ENCODE data around the gene CACFD1.

CACFD1 gene

DNA sequence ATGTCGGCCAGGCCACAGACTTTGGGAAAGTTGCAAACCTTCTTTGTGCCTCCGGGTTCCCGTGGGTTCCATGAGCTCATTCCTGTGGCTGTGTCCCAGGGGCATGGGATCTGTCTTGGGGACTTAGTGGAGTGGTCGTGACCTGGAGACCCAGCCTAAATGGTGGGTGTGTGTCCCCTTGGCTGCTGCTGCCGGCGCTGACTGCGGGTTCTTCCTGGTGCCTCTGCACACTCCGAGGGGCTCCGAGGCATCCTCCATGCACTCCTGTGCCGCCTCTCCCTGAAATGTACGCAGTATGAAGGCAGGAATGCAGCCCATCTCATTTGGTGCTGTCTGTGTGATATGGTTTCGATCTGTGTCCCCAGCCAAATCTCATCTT, 40.1 kb downstream of the CACFD1 start:
- no peak for DNase-seq (ENCODE audit: low read depth)

DNA sequence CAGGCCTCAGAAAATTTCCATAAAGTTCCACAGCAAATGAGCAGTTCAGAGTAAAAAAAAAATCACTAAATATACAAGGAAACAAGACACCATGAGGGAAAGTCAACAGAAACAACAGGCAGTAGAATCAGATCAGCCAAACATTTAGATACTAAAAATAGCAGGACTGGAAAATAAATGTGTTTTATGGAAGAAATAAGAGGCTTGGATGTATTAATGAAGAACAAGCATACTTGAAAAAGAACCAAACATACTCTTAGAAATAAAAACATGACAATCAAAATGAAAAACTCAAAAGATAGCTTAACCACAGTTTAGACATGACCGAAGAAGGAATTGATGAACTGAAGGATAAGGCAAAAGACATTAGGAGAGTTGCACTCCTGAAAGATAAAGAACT, 42.3 kb downstream of the CACFD1 start:
- no peak for DNase-seq (ENCODE audit: low read depth)

DNA sequence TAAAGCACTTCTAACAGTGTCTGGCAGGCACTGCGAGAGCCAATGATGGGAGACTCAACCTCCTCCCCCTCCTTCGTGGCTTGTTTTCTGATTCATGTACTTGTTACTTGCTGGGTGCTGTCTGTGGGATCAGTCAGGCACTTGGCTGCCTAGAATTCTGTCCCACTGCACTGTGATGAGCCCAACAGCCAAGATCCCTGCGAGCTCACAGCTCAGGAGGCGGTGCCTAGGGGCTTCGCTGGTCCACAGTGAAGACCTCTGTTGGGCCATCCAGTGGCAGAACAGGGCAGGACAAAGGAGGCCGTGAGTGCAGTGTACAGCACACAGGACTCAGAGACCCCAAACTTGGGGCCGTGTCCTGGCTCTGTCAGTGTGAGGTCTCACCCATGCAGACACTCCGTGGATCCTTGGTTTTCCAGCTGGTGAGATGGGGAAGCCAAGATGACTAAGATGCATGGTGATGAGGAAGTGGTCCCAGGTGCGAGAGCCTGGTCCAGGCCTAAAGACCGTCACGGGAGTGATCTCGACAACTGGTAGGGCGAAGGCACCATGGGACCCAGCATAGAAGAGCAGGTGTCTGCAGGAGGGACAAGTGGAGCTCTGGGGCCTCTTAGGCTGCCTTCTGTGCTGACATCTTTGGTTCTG, 45.5 kb downstream of the CACFD1 start:
- DNase-seq (ENCODE audit: low read depth), result no peak

DNA sequence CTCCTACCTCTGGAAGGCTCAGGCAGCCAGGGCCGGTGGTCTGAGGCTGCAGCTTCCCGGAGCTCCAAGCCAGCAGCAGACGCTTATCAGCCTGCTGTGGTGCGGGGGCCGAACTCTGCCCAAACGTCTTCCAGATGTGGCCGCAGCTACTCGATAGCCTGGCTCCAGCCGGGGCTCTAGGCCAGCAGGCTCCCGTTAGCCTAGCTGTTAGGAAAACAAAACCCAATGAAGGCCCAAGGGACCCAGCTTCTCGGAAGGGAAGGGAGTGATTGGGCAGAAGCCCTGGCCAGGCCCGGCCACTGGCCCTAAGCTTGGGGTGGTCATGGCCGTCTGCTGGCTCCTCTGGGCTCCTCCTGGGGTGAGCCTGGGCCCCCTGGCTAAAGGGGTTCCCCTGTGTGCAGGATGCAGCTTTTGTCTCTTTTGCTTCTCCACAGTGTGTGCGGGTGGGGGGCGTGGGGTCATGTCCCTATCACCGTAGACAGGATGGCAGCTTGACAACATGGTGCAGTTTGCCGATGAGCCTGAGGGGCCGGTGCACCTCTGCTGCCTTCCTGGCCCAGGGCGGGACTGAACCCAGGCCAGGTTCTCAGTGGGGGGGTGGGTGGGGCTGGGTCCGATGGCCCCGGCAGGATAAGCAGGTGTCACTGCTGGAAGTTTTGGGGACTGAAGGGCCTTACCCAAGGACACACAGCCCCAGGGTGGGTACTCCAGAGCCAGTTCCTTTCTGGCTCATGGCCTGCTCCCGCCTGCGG, 46.3 kb downstream of the CACFD1 start:
- DNase-seq (ENCODE audit: low read depth), result no peak

DNA sequence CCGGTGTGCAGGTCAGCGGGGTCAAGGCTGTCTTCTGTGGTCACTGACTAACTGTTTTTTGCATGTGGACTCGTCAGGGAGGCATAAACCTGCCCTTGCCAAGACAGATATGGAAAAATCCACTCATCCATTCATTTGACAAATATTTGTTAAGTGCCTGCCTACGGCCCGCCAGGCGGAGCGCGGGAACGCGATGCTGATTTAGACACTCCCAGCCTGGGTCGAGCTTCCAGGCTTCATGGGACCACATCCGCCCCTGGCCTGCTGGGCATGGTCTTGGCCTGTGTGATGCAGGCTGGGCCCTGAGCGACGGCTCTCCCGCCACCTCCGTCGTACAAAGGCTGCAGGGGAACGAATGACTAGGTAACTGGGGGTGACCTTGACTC, 46.9 kb downstream of the CACFD1 start:
- no peak for DNase-seq (ENCODE audit: low read depth)

GRCh38 chr9:133507246-133507965, 47.6 kb downstream of the CACFD1 start:
- no peak for DNase-seq (ENCODE audit: low read depth)

GRCh38 chr9:133508046-133508445, 48.3 kb downstream of the CACFD1 start:
- no peak for DNase-seq (ENCODE audit: low read depth)

GRCh38 chr9:133509179-133510083, 49.7 kb downstream of the CACFD1 start:
- no peak for DNase-seq (ENCODE audit: low read depth)

GRCh38 chr9:133510926-133511505, 51.2 kb downstream of the CACFD1 start:
- no peak for DNase-seq (ENCODE audit: low read depth)

DNA sequence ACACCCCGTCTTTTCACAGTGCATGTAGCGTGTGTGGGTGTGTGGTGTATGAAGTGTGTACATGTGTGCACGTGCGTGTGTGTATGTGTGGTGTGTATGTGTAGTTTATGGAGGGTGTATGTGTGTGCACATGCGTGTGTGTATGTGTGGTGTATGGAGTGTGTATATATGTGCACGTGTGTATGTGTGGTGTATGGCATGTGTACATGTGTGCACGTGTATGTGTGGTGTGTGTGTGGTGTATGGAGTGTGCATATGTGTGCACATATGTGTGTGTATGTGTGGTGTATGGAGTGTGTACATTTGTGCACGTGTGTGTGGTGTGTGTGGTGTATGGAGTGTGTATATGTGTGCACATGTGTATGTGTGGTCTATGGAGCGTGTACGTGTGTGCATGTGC, 51.8 kb downstream of the CACFD1 start:
- DNase-seq (ENCODE audit: low read depth), result no peak

DNA sequence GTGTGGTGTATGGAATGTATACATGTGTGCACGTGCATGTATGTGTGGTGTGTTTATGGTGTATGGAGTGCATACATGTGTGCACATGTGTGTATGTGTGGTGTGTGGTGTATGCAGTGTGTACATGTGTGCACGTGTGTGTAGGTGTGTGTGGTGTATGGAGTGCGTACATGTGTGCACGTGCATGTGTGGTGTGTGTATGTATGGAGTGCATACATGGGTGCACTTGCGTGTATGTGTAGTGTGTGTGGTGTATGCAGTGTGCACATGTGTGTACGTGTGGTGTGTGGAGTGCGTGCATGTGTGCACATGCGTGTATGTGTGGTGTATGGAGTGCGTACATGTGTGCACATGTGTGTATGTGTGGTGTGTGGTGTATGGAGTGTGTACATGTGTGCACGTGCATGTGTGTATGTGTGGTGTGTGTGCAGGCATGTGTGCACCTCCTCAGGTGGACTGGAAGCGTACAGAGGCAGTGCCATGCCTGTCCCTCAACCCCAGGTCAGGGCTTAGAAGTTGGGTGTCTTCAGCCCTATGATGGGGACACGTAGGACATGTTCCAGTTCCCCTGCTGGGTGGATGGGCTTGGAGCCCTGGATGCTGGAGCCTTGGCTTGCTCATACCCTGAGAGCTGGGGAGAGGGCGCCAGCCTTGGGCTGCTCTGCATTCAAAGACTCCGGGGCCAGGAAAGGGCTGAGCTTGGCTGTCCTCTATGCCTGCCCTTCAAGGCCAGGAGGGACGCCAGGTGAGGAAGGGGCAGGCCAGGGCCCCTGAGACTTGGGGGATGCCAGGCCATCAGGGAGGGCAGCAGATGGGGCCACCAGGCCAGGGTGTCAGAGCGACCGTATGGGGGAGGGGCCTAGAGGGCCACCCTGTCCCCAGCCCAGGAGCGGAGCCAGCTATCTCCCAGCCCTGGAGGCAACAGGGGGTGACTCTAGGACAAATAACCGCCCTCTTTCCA, 52.8 kb downstream of the CACFD1 start:
- no peak for DNase-seq (ENCODE audit: low read depth)

DNA sequence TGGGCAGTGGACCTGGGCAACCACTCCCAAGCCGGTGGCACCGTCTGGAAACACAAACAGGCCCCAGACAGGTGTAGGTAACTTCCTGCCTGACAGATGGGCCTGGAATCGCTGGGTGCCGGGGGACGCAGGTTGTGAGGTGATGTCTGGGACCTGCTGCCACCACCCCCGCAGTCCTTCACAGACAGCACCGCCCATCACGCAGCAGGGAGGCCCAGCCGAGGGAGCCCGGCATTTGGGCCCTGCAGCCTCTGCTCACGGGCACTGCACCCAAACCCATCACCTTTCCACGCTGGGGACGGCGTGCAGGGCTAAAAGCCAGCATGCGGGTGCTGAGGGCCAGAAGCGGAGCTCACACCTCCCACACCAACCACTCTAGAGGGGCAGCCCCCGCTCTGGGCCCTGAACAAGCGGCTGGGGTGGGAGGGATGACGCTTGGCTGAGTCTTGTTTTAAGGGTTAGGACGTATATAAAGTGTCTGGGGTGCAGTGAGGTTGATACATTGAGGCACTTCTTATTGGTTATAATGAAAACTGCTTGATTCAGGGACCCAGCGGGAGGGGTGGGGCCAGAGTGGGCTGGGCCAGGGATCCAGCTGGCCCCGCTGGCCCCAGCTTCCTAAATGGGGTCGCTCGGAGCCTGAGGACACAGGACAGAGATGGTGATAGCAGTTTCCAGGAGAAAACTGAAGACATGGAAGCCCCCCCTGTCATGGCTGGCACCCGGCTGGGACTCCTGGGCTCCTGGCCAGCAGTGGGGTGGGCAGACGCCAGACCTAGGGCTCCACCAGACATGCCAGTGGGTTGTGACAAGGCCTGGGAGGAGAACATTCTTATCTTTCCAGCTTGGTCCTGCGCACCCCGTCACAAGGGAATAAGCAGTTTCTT, 53.7 kb downstream of the CACFD1 start:
- no peak for DNase-seq (ENCODE audit: low read depth)

DNA sequence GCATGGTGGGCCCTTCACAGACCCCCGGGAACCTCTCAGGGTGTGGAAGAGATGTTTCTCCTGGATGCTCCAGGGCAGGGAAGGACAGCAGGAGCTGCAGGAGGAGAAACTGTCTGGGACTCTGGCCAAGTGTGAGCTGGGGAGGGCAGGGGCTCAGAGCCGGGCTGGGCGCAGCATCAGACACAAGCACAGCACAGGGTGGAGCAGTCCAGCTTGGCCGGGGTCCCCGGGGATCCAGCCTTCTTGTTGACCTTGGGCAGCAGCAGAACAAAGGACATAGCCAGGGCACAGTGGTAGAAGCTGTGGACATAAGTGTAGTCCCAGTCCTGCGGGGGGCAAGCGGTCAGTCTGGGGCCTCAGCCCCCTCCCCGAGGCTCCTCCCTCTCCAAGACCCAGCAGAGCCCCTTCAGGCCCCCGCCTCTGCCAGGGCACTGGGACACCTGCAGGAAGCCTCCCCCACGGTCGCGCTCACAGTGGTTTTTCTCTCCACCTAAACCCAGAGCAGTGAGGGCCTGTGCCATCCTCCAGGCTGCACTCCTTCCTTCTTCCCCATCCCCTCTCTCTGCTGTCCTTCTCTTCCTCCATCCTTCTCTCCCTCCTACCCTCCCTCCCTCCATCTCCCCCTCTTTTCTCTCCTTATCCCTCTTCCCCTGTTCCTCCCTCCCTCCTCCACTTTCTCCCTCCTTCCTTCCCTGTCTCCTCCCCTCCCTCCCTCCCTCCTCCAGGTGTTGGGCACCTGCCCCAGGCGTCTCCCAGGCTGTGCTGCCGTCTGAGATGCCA, 54.9 kb downstream of the CACFD1 start:
- no peak for DNase-seq (ENCODE audit: low read depth)

DNA sequence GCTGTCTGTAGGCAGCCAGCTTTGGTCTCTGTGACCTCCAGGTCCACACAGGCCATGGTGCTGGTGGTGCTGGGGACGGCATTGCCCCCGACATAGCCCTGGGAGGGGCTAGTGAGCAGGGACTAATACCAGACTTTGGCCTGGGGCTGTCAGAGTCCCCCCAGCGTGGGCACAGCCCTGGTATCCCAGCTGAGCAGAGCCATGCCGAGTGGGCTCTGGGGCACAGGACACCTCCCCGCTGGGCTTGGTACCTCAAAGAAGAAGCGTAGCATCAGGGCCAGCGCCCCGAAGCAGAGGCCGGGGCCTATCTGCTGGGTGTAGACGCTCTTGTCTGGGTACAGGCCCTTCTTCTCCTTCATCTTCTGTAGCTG, 55.4 kb downstream of the CACFD1 start:
- no peak for DNase-seq (ENCODE audit: low read depth)

DNA sequence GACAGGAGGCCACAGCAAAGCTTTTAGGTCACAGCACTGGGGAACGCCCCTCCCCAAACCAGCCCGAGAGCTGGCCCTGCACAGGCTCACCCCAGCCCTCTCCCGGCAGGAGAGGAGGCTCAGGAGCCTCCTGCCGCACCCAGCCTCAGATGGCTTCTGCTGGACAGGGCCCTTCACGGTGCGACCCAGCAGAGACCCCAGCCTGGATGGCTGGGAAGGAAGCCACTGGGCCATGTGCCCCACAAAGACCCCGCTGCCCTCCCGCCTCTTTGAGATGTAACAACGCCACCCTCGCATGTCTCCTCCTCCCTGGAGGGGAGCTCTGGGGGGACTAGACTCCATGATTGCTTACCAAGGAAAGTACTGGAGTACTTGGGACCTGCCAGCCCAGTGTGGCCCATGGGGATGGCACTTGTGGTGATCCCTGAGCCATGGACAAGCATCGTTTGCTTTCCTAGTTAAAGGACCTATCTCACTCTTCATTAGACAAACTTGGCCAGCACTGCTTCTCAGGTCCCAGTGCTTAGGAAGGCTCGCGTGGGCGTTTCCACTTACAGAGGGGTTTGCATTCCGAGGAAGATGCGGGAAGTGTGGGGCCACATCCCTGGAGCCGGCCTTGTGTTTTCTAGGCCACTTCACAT, 56.0 kb downstream of the CACFD1 start:
- DNase-seq (ENCODE audit: low read depth), result no peak

DNA sequence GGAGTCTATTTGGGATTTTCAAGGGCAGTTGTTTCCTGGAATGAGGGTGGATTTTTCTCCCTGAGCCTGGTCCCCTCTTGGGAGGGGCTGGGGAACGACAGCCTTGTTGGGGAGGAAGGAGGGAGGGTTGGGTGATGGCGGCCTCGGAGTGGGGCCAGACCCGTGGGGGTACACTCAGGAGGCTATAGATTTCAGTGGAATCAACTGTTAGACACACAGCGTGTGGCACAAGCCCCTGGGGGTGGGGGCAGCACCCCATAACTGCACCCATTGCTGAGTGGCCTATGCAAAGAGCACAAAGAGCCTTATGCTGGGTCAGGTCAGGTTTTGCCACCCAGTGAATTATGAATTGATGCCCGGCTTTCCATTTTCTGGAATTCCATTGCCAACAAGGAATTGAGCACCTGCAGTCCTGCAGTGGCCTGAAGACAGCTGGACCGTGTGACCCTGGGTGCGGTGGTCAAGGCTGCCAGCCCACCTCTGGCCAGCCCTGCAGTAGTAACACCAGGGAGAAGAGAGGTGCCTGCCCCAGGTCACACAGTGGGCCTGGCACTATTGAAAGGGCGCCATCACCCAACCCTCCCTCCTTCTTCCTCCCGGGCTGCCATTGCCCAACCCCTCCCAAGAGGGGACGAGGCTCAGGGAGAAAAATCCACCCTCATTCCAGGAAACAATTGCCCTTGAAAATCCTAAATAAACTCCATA, 56.6 kb downstream of the CACFD1 start:
- no peak for DNase-seq (ENCODE audit: low read depth)

GRCh38 chr9:133516961-133517350, 57.2 kb downstream of the CACFD1 start:
- DNase-seq (ENCODE audit: low read depth), result no peak

DNA sequence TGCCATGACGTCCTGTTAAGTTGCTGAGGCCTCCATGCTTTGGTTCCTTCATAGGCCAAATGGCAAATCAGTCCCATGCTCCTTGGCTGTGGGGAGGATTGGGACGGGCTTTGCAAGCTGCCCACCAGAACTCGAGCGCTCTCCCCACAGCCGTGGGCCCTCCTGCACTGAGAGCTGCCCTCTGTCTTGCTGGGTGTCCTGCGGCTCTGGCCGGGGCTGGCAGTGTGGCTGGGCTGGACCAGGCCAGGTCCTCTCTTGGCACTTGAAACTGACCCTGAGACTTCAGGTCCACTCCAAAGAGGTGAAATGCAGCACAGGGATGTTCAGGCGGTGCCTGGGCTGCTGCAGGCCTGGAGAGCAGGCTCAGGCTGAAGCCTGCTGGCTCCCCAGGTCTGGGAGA, 57.9 kb downstream of the CACFD1 start:
- DNase-seq (ENCODE audit: low read depth), result no peak

Data from stimulated activated CD8-positive, alpha-beta memory T cell treated with anti-CD3 and anti-CD28 coated beads, Interleukin-12 subunit alpha, Interleukin-12 subunit beta, amount 100 ng/mL, for 1 hour (primary cell).